Renal cortical epithelial cell (primary cell): ENCODE data around the gene NDUFV2. TPM values are rescaled to one million over a fixed set of nuclear protein-coding genes. Genes with fewer than 3 reads are reported as not detected.
"Not testable (repeated sequence)": the region's sequence is repeated elsewhere in the genome, so short reads cannot be mapped to it uniquely, and the experiment has no call there.

Experiments used
- DNase-seq: peaks from one replicate; pipeline ENCODE4 v3.0.0-alpha.2; 2011; ENCODE audit warnings: low read depth
- total RNA-seq: library from RNA; depleted of rRNA; stranded (reverse); fragments of >200 nt; gene quantifications from 2 replicates; pipeline ENCODE4 v1.2.3, GENCODE V29; 2014

NDUFV2 gene
- total RNA-seq, 1 donor from 2014 or later, result 114 TPM

DNA sequence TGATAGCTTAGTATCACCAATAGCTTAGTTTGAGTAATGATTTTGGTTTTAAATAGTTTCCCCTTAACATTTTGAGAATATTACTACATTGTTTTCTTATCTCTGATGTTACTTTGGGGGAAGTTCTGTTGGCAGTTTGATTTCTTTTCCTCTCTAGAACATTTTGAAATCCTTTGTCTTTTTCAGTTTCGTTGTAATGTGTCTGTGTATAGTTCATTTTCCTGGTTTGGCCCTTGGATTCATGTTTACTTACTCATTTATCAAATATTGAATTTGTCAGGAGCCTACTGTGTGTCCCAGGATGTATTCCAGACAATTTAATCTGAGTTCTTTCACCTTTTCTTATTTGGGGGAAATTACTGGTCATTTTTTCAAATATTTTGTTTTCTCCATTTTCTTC, 50.8 kb downstream of the NDUFV2 start:
- no peak for DNase-seq

DNA sequence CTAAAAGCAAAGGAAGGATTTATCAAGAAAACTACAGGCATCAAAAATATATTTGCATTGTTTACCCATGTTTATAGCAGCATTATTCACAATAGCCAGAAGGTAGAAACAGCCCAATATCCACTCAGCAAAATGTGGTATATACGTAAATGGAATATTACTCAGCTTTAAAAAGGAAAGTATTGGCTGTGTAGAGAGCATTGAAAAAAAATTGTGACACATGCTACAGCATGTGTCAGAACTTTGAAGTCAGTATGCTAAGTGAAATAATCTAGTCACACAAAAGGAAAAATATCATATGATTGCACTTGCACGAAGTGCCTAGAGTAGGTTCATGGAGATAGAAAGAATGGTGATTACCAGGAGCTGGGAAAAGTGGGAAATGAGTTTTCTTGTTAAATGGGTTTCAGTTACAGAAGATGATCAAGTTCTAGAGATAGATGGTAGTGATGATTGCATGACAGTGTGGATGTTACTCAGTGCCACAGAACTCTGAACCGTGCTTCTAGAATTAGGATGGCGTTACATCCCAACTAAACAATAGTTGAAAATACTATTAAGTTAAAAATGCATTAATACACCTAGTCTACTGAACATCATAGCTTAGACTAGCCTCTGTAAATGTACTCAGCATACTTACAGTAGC, 54.2 kb downstream of the NDUFV2 start:
- DNase-seq, result no peak

DNA sequence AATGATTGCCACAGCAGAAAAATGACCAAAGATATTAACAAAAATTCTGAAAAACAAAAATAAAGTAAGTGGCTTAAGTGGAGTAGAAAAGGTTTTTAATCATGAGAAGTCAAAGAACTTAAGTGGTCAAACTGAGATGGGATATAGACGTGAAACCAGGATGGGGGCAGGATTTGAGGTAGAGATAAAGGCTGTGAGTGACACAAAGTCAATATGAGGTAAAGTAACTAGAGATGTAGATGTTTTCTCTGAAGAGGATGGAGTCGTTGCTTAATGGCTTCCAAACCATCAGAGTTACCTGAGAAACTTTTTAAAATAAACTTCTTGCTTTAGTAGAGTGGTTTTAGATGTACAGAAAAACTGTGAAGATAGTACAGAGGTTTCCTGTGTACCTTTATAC, 55.3 kb downstream of the NDUFV2 start:
- DNase-seq, result no peak

DNA sequence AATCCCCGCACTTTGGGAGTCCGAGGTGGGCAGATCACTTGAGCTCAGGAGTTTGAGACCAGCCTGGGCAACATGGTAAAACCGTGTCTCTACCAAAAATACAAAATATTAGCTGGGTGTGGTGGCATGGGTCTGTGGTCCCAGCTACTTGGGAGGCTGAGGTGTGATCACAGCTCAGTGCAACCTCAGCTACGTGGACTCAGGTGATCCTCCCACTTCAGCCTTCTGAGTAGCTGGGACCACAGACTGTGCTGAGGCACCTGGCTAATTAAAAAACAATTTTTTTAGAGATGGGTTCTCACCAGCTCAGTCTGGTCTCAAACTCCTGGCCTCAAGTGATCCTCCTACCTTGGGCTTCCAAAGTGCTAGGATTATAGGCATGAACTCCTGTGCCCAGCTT, 57.5 kb downstream of the NDUFV2 start:
- DNase-seq, result no peak

DNA sequence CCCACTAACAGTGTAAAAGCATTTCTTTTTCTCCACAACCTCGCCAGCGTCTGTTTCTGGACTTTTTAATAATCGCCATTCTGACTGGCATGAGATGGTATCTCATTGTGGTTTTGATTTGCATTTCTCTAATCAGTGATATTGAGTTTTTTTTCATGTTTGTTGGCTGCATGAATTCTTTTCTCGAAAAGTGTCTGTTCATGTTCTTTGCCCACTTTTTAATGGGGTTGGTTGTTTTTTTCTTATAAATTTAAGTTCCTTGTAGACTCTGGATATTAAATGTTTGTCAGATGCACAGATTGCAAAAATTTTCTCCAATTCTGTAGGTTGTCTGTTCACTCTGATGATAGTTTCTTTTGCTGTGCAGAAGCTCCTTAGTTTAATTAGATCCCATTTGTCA, 60.2 kb downstream of the NDUFV2 start:
- DNase-seq, result not testable (repeated sequence)

DNA sequence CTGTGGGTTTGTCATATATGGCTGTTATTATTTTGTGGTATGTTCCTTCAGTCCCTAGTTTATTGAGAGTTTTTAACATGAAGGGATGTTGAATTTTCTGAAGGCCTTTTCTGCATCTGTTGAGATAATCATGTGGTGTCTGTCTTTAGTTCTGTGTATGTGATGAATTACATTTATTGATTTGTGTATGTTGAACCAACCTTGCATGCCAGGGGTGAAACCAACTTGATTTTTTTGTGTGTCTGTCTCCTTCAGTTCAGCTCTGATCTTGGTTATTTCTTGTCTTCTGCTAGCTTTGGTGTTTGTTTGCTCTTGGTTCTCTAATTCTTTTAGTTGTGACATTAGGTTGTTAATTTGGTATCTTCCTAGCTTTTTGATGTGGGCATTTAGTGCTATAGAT, 61.6 kb downstream of the NDUFV2 start:
- not testable (repeated sequence) for DNase-seq

DNA sequence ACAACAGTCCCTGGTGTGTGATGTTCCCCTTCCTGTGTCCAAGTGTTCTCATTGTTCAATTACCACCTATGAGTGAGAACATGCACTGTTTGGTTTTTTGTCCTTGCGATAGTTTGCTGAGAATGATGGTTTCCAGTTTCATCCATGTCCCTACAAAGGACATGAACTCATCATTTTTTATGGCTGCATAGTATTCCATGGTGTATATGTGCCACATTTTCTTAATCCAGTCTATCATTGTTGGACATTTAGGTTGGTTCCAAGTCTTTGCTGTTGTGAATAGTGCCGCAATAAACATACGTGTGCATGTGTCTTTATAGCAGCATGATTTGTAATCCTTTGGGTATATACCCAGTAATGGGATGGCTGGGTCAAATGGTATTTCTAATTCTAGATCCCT, 63.4 kb downstream of the NDUFV2 start:
- not testable (repeated sequence) for DNase-seq

DNA sequence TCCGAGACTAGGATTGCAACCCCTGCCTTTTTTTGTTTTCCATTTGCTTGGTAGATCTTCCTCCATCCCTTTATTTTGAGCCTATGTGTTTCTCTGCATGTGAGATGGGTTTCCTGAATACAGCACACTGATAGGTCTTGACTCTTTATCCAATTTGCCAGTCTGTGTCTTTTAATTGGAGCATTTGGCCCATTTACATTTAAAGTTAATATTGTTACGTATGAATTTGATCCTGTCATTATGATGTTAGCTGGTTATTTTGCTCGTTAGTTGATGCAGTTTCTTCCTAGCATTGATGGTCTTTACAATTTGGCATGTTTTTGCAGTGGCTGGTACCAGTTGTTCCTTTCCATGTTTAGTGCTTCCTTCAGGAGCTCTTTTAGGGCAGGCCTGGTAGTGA, 67.0 kb downstream of the NDUFV2 start:
- DNase-seq, result not testable (repeated sequence)

DNA sequence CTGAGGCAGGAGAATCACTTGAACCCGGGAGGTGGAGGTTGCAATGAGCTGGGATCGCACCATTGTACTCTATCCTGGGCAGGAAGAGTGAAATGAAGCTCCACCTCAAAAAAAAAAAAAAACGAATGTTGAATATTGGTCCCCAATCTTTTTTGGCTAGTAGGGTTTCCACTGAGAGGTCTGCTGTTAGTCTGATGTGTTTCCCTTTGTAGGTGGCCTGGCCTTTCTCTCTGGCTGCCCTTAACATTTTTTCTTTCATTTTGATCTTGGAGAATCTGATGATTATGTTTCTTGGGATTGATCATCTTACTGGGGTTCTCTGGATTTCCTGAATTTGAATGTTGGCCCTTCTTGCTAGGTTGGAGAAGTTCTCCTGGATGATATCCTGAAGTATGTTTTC, 69.4 kb downstream of the NDUFV2 start:
- not testable (repeated sequence) for DNase-seq

DNA sequence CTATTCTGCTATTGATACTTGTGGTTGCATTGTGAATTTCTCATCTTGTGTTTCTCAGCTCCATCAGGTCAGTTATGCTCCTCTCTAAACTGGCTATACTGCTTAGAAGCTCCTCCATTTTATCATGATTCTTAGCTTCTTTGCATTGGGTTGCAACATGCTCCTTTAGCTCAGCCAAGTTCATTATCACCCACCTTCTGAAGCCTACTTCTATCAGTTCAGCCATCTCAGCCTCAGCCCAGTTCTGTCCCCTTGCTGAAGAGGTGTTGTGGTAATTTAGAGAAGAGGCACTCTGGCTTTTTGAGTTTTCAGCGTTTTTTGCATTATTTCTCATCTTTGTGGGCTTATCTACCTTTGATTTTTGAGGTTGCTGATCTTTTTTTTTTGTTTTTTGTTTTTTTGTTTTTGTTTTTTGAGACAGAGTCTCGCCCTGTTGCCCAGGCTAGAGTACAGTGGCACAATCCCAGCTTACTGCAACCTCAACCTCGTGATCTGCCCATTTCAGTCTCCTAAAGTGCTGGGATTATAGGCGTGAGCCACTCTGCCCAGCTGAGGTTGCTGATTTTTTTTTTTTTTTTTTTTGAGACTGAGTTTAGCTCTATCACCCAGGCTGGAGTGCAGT, 70.1 kb downstream of the NDUFV2 start:
- DNase-seq, result no peak

DNA sequence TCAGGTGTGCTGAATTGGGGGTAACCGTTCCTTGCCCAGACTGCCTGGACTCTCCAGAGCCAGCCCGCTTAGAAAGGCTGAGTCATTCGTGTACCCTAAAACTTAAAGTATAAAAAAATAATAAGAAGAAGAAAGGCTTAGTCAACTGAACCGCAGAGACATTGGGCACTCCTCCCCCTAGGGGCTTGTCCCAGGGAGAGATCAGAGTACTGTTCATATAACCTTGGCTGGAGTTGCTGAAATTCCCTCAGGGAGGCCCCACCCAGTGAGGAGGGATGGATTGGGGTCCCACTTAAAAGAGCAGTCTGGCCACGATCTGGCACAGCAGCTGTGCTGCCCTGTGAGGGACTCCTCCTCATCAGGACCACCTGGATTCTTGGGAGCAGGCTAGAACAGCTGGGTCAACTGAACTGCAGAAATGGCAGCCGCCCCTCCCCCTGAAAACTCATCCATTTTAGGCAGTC, 71.3 kb downstream of the NDUFV2 start:
- DNase-seq, result no peak

DNA sequence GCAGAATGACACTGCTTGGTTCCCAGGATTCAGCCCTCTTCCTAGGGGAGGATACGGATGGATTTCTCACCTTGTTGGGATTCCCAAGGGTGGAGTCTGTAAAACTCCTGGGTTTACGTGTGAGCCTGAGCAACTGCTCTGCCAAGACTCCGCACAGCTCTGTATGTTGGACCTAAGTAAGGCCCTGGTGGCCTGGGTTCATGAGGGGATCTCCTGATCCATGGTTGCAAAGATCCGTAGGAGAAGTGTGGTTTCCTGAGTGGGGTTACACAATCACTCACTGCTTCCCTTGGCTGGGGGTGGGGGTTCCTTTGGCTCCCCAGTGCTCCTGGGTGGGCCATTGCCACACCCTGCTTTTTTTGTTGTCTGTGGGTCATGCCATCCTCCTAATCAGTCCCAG, 71.8 kb downstream of the NDUFV2 start:
- DNase-seq, result no peak

DNA sequence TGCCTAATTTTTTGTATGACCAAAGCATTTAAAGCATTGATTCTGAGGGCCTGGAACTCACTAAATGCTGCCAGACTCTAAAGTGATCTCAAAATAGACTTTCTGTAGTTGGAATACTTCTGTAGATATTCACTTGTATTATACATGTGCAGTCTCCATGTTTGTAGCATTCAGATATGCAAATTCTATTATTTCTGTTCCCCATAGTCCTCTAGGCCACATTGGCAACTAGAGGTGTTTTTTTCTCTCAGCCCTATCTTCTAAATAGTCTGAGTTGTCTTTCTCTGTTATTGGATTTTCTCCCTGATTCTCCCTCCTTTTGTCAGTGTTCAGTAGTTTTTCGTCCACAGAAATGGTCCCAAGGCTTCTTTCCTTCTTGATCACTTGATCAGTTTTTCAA, 72.6 kb downstream of the NDUFV2 start:
- DNase-seq, result no peak

DNA sequence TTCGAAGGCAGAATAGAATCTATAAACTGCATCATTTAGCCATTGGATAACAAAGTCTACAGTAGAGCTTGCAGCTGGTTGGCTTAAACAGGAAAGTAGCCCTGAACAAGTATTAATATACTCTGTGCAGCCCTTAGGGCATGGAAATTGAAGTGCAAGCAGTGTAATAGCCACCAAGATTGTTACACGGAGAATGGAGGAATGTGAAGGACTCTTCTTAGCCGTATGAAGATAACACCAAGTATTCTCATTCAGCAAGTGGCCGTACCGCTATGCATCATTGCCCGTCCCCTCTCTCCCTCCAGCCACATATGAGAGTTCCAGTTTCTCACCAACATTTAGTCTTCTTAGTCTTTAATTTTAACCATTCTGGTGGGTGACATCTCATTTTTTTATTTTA, 74.5 kb downstream of the NDUFV2 start:
- DNase-seq, result no peak

DNA sequence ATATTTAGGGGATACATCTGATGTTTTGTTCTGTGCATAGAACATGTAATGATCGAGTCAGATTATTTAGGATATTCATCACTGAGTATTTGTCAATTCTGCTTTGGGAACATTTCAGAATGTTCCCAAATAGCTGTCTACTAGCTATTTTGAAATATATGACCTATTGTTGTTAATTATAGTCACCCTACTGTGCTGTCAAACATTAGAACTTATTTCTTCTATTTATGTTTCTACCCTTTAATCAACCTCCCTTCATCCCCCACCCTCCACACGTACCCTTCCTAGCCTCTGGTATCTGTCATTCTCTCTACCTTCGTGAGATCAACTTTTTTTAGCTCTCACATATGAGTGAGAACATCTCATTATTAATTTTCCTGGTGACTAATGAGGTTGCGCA, 75.0 kb downstream of the NDUFV2 start:
- DNase-seq, result no peak

DNA sequence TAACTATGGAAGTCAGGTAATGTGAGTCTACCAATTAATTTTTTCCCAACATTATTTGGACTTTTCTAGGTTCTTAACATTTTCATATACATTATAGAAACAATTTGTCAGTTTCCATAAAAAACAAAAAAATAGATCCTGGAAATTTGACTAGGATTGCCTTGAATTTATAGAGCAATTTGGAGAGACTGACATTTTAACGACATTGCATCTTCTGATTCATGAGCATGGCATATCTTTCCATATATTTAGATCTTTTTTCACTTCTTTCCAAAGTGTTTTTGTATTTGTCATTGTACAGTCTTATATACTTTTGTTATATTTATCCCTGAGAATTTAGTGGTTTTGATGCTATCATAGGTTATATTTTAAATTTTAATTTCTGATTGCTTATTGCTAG, 76.1 kb downstream of the NDUFV2 start:
- DNase-seq, result no peak

DNA sequence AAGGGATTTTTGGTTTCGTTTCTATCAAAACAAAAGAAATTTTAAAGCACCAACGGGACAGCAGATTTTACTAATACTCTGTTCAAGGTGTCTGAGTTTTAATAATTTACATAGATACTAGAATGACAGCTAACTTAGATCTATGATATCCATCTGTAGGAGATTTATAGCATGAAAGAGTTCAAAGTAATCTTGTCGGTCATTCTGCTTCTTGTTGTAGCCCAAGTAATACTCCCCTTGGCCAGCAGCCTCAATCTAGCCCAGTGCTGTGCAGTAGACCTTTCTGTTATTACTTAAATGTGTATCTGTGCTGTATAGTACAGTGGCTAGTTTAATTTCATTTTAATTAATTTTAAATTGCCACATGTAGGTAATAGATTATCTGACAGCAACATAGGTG, 78.8 kb downstream of the NDUFV2 start:
- no peak for DNase-seq

DNA sequence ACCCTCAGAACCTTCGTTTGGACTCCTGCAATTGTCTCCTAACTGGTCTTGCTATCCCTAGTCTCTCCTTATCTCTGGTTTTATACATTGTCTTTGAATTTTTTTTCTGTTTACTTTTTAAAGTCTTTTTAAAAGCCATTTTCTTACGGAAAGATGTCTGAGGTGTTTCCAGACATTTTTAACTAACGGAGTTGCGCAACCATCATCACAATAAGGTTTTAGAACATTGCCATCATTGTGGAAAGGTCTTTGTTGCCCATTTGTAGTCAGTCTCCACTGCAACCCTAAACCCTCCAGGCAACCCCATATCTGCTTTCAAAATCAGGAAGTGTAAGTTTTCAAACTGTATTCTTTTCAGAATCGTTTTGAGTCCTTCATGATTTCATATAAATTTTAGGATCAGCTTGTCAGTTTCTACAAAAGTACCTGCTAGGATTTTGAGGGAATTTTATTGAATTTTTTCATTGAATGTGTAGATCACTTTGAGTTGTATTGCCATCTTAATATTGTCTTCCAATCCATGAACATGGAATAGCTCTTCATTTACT, 80.4 kb downstream of the NDUFV2 start:
- DNase-seq, result no peak

Other genes starting within 250 kb of the NDUFV2 start
- gene ANKRD12, start 34.1 kb downstream of the NDUFV2 start, total RNA-seq, result 30.0 and 42.5 TPM in 2 replicates
- gene TWSG1, start 232.1 kb downstream of the NDUFV2 start, total RNA-seq, result 119 and 134 TPM in 2 replicates